Measurements from ENCODE around the gene MRPL43. TPM values are rescaled to one million over a fixed set of nuclear protein-coding genes. Genes with fewer than 3 reads are reported as not detected.
A peak's percentile ranks its signal among the peaks of the same experiment; 100 is the strongest.

MRPL43 gene
- total RNA-seq, 1 experiment from 2014 or later: 91.3 TPM

DNA sequence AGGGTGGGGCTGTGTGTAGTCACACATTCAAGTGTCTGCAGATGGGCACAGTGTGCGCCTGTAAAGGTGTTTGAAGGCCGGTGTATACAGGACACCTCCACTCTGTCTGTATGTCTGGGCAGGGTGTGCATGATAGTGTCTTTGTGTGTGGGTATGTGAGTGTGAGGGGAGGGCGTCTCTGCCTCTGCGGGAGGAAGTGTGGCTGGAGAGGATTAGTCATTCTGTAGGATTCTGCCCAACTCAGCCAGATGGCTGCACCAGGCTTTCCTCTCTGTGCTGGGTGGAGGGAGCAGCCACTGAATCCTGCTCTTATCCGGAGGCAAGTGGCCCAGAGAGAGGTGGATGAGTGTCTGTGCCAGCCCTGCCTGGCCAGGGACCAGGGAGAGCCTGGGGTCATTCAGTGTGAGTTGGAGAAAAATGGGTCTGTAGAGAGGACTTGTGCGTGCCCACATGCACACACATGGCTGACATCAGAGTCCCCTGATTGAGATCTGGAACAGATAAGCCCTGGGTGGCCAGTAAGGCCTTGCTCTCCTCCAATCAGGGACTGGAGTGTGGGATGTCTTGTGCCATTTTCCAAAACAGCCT lies 45.4 kb upstream of the MRPL43 start:
- CTCF ChIA-PET: interaction anchor here (1.0 to 6.9 kb wide), 14 partner anchors 9 to 182 kb away, joined by 3 to 219 read pairs (median 33); partner anchors contain the start of genes KAZALD1, LZTS2 and SEMA4G
- no peaks in the 10 kb centered on the region for H3K9me3 Mint-ChIP-seq
- peak overlapping the region; percentile 75 for H3K4me3 Mint-ChIP-seq
- H3K27ac Mint-ChIP-seq: no peak overlapping the region
- POLR2A ChIA-PET: no interaction called here
- TF ChIP-seq ZNF138 (CRISPR knock-in tag; conservative IDR thresholded peaks at IDR 0.05): no peak
- no peak for TF ChIP-seq SOX15 (CRISPR knock-in tag; IDR thresholded peaks at IDR 0.05)
- TF ChIP-seq KAT7 (CRISPR knock-in tag; IDR thresholded peaks at IDR 0.05; ENCODE audit: borderline replicate concordance): no peak
- peaks cover 26% of the 10 kb centered on the region for H3K4me1 Mint-ChIP-seq
- H3K36me3 Mint-ChIP-seq: no peaks in the 10 kb centered on the region
- H3K27me3 Mint-ChIP-seq (ENCODE audit: low read depth): peaks cover 64% of the 10 kb centered on the region
- ATAC-seq: no peak
- no peak for DNase-seq (ENCODE audit: low spot score)

DNA sequence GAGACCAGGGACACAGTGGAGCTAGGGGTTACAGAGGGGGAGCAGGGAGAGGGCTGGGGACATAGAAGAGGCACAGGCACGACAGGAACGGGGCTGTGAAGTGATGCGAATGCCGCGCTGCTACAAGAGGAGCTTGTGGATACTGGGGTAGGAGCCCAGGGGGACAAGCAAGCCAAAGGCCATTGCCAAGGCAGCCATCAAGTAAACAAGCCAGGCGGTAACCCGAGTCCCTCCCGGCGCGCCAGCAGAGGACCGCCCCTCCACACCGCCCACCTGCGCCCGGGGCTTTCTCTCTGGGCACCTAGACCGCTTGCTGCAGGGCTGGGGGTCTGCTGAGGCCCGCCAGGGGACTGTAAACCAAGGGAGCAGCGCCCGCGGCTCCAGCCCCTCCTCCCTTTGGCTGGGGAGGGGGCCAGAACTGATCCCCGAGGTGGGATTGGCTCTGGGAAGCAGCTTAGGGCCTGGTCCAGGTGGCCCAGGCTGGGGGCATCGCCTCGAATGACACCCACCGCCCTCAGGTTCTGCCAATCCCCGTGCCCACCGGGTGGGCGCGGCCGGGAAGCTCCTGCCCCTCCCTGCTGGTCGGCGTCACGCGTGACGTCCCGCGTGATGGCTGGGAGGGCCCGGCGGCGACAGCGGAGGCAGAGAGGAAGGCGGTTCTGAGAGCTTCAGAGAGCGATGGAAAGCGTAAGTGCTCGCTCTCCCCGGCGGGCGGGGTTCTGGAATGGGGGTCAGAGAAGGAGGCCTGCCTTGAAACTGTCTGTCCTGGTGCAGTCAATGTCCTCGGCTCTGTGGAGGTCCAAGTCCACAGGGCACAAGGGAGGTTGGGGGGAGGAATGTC lies 44.7 kb upstream of the MRPL43 start:
- Mint-ChIP-seq H3K27me3 (ENCODE audit: low read depth) (peaks cover 57% of the 10 kb centered on the region), H3K9me3 (no peaks in the 10 kb centered on the region), H3K4me1 (peaks cover 32% of the 10 kb centered on the region), H3K27ac (no peak overlapping the region), H3K4me3 (peak overlapping the region; percentile 75), H3K36me3 (no peaks in the 10 kb centered on the region)
- ChIA-PET CTCF (interaction anchor here (0.6 to 6.9 kb wide), 19 partner anchors 10 to 430 kb away, joined by 3 to 219 read pairs (median 9); partner anchors contain the start of genes KAZALD1, LZTS2, MRPL43 and SEMA4G), POLR2A (interaction anchor here (0.9 to 1.9 kb wide), 2 partner anchors 11 to 35 kb away, joined by 5 to 10 read pairs; no protein-coding TSS in a partner anchor)
- ATAC-seq (peak; percentile 33), DNase-seq (ENCODE audit: low spot score) (peak; percentile 68)
- TF ChIP-seq, protein P1, sequence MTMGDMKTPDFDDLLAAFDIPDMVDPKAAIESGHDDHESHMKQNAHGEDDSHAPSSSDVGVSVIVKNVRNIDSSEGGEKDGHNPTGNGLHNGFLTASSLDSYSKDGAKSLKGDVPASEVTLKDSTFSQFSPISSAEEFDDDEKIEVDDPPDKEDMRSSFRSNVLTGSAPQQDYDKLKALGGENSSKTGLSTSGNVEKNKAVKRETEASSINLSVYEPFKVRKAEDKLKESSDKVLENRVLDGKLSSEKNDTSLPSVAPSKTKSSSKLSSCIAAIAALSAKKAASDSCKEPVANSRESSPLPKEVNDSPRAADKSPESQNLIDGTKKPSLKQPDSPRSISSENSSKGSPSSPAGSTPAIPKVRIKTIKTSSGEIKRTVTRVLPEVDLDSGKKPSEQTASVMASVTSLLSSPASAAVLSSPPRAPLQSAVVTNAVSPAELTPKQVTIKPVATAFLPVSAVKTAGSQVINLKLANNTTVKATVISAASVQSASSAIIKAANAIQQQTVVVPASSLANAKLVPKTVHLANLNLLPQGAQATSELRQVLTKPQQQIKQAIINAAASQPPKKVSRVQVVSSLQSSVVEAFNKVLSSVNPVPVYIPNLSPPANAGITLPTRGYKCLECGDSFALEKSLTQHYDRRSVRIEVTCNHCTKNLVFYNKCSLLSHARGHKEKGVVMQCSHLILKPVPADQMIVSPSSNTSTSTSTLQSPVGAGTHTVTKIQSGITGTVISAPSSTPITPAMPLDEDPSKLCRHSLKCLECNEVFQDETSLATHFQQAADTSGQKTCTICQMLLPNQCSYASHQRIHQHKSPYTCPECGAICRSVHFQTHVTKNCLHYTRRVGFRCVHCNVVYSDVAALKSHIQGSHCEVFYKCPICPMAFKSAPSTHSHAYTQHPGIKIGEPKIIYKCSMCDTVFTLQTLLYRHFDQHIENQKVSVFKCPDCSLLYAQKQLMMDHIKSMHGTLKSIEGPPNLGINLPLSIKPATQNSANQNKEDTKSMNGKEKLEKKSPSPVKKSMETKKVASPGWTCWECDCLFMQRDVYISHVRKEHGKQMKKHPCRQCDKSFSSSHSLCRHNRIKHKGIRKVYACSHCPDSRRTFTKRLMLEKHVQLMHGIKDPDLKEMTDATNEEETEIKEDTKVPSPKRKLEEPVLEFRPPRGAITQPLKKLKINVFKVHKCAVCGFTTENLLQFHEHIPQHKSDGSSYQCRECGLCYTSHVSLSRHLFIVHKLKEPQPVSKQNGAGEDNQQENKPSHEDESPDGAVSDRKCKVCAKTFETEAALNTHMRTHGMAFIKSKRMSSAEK (CRISPR knock-in tag; IDR thresholded peaks at IDR 0.05; ENCODE audit: borderline replicate concordance): no peak
- no peak for TF ChIP-seq SOX15 (CRISPR knock-in tag; IDR thresholded peaks at IDR 0.05)
- TF ChIP-seq, protein P2, sequence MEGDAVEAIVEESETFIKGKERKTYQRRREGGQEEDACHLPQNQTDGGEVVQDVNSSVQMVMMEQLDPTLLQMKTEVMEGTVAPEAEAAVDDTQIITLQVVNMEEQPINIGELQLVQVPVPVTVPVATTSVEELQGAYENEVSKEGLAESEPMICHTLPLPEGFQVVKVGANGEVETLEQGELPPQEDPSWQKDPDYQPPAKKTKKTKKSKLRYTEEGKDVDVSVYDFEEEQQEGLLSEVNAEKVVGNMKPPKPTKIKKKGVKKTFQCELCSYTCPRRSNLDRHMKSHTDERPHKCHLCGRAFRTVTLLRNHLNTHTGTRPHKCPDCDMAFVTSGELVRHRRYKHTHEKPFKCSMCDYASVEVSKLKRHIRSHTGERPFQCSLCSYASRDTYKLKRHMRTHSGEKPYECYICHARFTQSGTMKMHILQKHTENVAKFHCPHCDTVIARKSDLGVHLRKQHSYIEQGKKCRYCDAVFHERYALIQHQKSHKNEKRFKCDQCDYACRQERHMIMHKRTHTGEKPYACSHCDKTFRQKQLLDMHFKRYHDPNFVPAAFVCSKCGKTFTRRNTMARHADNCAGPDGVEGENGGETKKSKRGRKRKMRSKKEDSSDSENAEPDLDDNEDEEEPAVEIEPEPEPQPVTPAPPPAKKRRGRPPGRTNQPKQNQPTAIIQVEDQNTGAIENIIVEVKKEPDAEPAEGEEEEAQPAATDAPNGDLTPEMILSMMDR (IDR thresholded peaks at IDR 0.05): no peak
- TF ChIP-seq, protein P3, sequence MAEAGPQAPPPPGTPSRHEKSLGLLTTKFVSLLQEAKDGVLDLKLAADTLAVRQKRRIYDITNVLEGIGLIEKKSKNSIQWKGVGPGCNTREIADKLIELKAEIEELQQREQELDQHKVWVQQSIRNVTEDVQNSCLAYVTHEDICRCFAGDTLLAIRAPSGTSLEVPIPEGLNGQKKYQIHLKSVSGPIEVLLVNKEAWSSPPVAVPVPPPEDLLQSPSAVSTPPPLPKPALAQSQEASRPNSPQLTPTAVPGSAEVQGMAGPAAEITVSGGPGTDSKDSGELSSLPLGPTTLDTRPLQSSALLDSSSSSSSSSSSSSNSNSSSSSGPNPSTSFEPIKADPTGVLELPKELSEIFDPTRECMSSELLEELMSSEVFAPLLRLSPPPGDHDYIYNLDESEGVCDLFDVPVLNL (CRISPR knock-in tag; IDR thresholded peaks at IDR 0.05; ENCODE audit: borderline replicate concordance, low read depth): no peak
- TF ChIP-seq RORB (CRISPR knock-in tag; IDR thresholded peaks at IDR 0.05): no peak
- TF ChIP-seq JUN (CRISPR knock-in tag; IDR thresholded peaks at IDR 0.05): no peak
- no peak for TF ChIP-seq GTF2I (CRISPR knock-in tag; conservative IDR thresholded peaks at IDR 0.05)
- peak; percentile 66; the same call in 1 of the 2 replicates for TF ChIP-seq FOXK1 (CRISPR knock-in tag; IDR thresholded peaks at IDR 0.05)
- 0 out of 2 replicates have a peak, but pooled peaks have one; percentile 43 for TF ChIP-seq SMAD3 (CRISPR knock-in tag; IDR thresholded peaks at IDR 0.05; ENCODE audit: borderline replicate concordance)
- TF ChIP-seq TCF7 (CRISPR knock-in tag; IDR thresholded peaks at IDR 0.05; ENCODE audit: low read depth): no peak
- TF ChIP-seq ZNF423 (CRISPR knock-in tag; IDR thresholded peaks at IDR 0.05): no peak
- no peak for TF ChIP-seq GABPB1 (CRISPR knock-in tag; IDR thresholded peaks at IDR 0.05)
- no peak for TF ChIP-seq GRHL2 (CRISPR knock-in tag; IDR thresholded peaks at IDR 0.05; ENCODE audit: insufficient replicate concordance, severe bottlenecking)
- TF ChIP-seq JAZF1 (CRISPR knock-in tag; IDR thresholded peaks at IDR 0.05): no peak
- TF ChIP-seq, protein P4, sequence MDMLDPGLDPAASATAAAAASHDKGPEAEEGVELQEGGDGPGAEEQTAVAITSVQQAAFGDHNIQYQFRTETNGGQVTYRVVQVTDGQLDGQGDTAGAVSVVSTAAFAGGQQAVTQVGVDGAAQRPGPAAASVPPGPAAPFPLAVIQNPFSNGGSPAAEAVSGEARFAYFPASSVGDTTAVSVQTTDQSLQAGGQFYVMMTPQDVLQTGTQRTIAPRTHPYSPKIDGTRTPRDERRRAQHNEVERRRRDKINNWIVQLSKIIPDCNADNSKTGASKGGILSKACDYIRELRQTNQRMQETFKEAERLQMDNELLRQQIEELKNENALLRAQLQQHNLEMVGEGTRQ (CRISPR knock-in tag; IDR thresholded peaks at IDR 0.05): no peak
- TF ChIP-seq, protein P5, sequence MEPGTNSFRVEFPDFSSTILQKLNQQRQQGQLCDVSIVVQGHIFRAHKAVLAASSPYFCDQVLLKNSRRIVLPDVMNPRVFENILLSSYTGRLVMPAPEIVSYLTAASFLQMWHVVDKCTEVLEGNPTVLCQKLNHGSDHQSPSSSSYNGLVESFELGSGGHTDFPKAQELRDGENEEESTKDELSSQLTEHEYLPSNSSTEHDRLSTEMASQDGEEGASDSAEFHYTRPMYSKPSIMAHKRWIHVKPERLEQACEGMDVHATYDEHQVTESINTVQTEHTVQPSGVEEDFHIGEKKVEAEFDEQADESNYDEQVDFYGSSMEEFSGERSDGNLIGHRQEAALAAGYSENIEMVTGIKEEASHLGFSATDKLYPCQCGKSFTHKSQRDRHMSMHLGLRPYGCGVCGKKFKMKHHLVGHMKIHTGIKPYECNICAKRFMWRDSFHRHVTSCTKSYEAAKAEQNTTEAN (CRISPR knock-in tag; IDR thresholded peaks at IDR 0.05): no peak
- no peak for TF ChIP-seq NFE2L1 (CRISPR knock-in tag; IDR thresholded peaks at IDR 0.05)
- TF ChIP-seq ZNF232 (CRISPR knock-in tag; IDR thresholded peaks at IDR 0.05): no peak
- 0 out of 2 replicates have a peak, but pooled peaks have one; percentile 18 for TF ChIP-seq TP53 (CRISPR knock-in tag; IDR thresholded peaks at IDR 0.05)
- TF ChIP-seq ZNF396 (CRISPR knock-in tag; IDR thresholded peaks at IDR 0.05; ENCODE audit: borderline replicate concordance): no peak
- TF ChIP-seq TEAD1 (CRISPR knock-in tag; IDR thresholded peaks at IDR 0.05): no peak
